RWPE2 (cell line): ENCODE results near the gene CCND2.

Experiments used
- ATAC-seq: fragments of 200-7000 bp; cut with Tn5 transposase; 3 replicates; pipeline ENCODE4 v1.9.1; 2021; ENCODE audit warnings: low read depth
- DNase-seq: peaks from one replicate; pipeline ENCODE4 v3.0.0-alpha.2; 2020; ENCODE audit warnings: low spot score
- H3K27ac ChIP-seq: fragments of 450-650 bp; 2 replicates; pipeline ENCODE4 v1.5.1; 2017; ENCODE audit warnings: mild to moderate bottlenecking; ENCODE audit not compliant: poor library complexity, severe bottlenecking
- H3K27me3 ChIP-seq: fragments of 250-450 bp; sonication (Bioruptor Pico); 2 replicates; pipeline ENCODE4 v1.5.1; 2021; ENCODE audit warnings: mild to moderate bottlenecking, moderate library complexity; ENCODE audit not compliant: insufficient read depth, poor library complexity, severe bottlenecking
- H3K36me3 ChIP-seq: fragments of 250-450 bp; sonication (Bioruptor Pico); 2 replicates; pipeline ENCODE4 v1.5.1; 2020; ENCODE audit warnings: low read depth, mild to moderate bottlenecking, moderate library complexity
- H3K4me1 ChIP-seq: fragments of 250-450 bp; sonication (Bioruptor Pico); 2 replicates; pipeline ENCODE4 v1.5.1; 2021; ENCODE audit warnings: mild to moderate bottlenecking, moderate library complexity; ENCODE audit not compliant: insufficient read depth, poor library complexity, severe bottlenecking
- H3K4me3 ChIP-seq: fragments of 250-450 bp; sonication (Bioruptor Pico); 2 replicates; pipeline ENCODE4 v1.5.1; 2021; ENCODE audit warnings: mild to moderate bottlenecking, moderate library complexity; ENCODE audit not compliant: severe bottlenecking
- H3K9me3 ChIP-seq: fragments of 250-450 bp; sonication (Bioruptor Pico); 2 replicates; pipeline ENCODE4 v1.5.1; 2021; ENCODE audit warnings: mild to moderate bottlenecking, moderate library complexity; ENCODE audit not compliant: severe bottlenecking
- TF ChIP-seq, protein P1 (sequence below): fragments of 450-650 bp; IDR thresholded peaks from one replicate; pipeline ENCODE4 v1.5.1; 2017; ENCODE audit warnings: mild to moderate bottlenecking, moderate library complexity; ENCODE audit not compliant: poor library complexity, severe bottlenecking

The CCND2 gene

DNA sequence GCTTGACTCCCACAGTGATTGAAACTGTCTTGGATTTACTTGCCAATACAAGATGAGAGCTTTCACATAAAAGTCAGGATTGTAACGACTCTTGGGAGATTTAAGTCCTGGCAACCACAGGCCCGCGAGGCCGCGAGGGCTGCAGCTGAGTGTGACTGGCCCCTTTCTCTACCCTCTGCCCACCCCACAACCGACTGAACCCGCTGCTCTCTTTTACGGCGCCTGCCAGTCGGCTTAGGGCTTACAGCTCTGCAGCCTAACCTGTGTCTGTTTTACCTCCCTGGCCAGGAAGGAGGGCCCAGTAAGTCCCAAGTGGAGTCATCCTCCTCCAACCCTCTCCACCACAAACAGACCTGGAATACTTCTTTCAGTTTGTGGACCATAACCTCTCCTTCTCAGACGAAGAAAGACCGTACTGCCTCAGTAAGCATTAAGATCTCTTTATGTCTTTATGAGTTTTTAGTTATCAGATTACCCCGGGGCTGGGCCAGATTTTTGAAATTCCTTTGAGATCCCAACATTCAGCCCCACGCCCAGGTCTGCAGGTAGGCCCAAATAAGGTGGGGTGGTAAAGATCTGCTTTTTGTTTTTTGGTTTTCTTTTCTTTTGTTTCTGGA, 34.9 kb downstream of the CCND2 start:
- no peak for DNase-seq

DNA sequence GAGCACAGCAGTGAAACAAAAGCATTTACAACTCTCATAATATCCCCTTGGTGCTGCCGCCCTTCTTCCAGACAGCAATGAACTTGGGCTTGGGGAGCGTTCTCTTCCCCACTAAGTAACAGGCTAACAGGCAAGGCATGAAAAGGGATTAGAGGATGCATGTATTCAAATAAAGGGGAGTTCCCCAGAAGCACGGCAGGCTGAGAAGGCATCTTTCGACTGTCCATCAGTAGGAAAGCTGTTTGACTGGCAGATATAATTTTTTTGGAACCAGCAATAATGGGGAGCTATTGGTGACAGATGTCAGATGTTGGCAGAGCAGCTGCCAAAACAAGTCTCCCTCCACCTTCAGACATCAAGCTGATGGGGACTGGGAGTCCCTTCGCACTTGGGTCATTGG, 38.2 kb downstream of the CCND2 start:
- DNase-seq (no peak), ATAC-seq (no peak)
- Histone ChIP-seq H3K9me3 (no peaks in the 10 kb centered on the region), H3K27me3 (no peaks in the 10 kb centered on the region), H3K27ac (no peak overlapping the region), H3K36me3 (peaks cover 53% of the 10 kb centered on the region), H3K4me1 (peaks cover 14% of the 10 kb centered on the region), H3K4me3 (no peak overlapping the region)
- TF ChIP-seq, protein P1, sequence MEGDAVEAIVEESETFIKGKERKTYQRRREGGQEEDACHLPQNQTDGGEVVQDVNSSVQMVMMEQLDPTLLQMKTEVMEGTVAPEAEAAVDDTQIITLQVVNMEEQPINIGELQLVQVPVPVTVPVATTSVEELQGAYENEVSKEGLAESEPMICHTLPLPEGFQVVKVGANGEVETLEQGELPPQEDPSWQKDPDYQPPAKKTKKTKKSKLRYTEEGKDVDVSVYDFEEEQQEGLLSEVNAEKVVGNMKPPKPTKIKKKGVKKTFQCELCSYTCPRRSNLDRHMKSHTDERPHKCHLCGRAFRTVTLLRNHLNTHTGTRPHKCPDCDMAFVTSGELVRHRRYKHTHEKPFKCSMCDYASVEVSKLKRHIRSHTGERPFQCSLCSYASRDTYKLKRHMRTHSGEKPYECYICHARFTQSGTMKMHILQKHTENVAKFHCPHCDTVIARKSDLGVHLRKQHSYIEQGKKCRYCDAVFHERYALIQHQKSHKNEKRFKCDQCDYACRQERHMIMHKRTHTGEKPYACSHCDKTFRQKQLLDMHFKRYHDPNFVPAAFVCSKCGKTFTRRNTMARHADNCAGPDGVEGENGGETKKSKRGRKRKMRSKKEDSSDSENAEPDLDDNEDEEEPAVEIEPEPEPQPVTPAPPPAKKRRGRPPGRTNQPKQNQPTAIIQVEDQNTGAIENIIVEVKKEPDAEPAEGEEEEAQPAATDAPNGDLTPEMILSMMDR, result no peak

More for the DNA sequence above, 34.9 kb downstream of the CCND2 start:
- Histone ChIP-seq H3K27ac (peak overlapping the region; percentile 58), H3K27me3 (no peaks in the 10 kb centered on the region), H3K9me3 (no peaks in the 10 kb centered on the region), H3K4me3 (no peak overlapping the region), H3K4me1 (peaks cover 14% of the 10 kb centered on the region), H3K36me3 (peaks cover 84% of the 10 kb centered on the region)
- no peak for ATAC-seq
- TF ChIP-seq, protein P1, result peak; percentile 14

DNA sequence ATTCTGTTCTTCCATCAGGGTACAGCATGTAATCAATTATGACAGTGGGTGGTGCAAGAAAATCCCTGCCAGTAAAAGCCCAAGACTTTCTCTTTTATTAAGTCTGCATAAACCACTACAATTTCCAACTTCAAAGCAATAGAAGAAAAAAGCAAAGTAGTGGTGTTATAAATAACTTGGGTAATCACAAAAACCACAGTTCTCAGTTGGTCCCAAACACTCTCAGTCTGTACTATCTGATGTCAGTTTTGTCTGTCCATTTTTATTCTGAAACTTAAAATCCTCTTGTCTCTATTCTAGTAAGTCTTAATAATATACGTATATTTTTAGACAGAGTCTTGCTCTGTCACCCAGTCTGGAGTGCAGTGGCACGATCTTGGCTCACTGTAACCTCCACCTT, 38.7 kb downstream of the CCND2 start:
- DNase-seq (no peak), ATAC-seq (no peak)
- Histone ChIP-seq H3K36me3 (peaks cover 52% of the 10 kb centered on the region), H3K27me3 (no peaks in the 10 kb centered on the region), H3K4me3 (no peak overlapping the region), H3K27ac (no peak overlapping the region), H3K4me1 (peaks cover 14% of the 10 kb centered on the region), H3K9me3 (no peaks in the 10 kb centered on the region)
- TF ChIP-seq, protein P1, result no peak

DNA sequence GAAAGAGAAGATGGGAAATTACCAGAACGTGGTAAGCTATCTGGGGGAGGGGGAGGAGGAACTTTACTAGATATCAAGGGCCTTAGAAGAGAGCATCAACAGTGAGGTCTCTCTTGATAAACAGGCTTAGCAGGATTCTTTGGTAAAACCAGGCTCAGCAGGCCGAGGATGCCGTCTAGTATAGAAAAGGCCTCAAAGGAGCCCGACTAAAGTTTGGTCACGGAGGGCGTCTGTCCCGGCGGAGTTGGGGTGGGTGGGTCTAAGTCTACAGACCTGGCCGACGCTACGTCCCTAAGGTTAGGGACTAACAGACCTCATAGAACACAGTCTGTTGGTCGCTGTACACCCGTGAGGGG, 46.9 kb downstream of the CCND2 start:
- Histone ChIP-seq H3K9me3 (no peaks in the 10 kb centered on the region), H3K36me3 (peaks cover 16% of the 10 kb centered on the region), H3K4me3 (peak overlapping the region; percentile 68), H3K27ac (peak overlapping the region; percentile 56), H3K27me3 (no peaks in the 10 kb centered on the region), H3K4me1 (peaks cover 21% of the 10 kb centered on the region)
- ATAC-seq, result peak; percentile 37; the same call in 2 of the 3 replicates
- TF ChIP-seq, protein P1, result no peak
- DNase-seq, result no peak
